GM19328 (cell line): ENCODE data around the gene CDK5.
"Not testable (repeated sequence)": the region's sequence is repeated elsewhere in the genome, so short reads cannot be mapped to it uniquely, and the experiment has no call there.

Experiments used
- ATAC-seq: cut with Tn5 transposase; IDR thresholded peaks from one replicate; pipeline ENCODE4 v1.9.1; 2021; ENCODE audit warnings: mild to moderate bottlenecking, moderate library complexity; ENCODE audit not compliant: unreplicated experiment

Gene CDK5

GRCh38 chr7:151035902-151036301 is 21.8 kb downstream of the CDK5 start:
- ATAC-seq = no peak

- no peak for ATAC-seq
Observed at GRCh38 chr7:151035026-151035717, 22.5 kb downstream of the CDK5 start.

DNA sequence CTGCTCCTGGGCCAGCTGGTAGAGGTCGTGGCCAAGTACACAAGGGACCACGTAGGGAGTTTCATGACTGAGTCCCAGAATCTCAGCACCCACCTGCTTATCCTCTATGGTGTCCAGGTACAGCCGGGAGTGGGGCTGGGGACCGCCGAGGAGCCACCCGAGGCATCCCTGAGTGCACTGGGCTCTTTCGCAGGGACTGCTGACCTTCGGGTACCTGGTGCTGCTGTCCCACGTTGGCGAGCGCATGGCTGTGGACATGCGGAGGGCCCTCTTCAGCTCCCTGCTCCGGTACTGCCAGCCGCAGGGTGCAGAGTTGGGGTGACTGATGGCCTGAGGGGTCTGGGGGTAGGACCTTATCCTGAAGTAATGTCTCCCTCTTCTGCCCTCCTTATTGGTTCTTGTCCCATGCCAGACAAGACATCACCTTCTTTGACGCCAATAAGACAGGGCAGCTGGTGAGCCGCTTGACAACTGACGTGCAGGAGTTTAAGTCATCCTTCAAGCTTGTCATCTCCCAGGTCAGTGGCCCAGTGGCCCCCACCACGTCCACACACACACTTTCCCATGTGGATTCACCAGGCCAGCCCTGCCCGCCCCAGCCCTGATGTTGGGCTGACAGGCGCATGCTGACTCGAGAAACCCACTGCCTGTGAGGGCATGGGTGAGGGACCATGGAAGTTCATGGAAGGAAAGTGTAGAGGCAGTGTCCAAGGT is 23.2 kb downstream of the CDK5 start:
- ATAC-seq = no peak

DNA sequence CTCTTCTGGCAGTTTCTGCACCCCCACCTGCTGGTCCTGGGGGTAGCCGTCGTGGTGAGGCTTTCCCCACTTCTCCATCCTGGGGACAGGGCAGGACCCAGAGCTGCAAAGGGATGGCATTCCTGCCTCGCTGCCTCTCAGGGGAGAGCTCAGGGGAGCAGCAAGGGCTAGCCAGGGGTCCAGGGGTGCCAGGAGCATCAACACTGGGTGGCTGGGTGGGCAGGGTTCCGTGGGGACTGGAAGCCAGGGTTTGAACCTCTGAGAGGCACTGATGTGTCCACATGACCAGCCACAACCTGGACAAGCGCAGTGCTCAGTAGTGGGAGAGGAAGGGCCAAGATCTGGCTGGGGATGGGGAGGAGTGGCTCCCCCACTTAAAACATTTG is 23.8 kb downstream of the CDK5 start:
- ATAC-seq = no peak

- no peak for ATAC-seq
Observed at GRCh38 chr7:151032936-151033863, 24.5 kb downstream of the CDK5 start.

GRCh38 chr7:151031011-151031410 is 26.7 kb downstream of the CDK5 start:
- ATAC-seq = no peak

DNA sequence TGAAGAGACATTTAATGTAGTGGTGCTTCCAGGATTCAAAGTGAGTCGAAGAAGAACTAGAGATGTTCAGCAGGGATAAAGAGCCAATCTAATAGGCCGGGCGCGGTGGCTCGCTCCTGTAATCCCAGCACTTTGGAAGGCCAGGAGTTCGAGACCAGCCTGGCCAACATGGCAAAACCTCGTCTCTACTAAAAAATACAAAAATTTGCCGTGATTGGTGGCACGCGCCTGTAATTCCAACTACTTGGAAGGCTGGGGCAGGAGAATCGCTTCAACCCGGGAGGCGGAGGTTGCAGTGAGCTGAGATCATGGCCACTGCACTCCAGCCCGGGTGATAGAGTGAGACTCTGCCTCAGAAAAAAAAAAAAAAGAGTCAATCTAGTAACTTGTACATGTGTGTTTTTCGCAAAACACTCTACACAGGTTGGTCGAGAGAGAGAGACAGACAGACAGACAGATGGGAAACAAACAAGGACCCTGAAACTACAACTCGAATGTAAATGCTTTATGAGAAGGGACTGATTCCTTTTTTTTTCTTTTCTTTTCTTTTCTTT is 28.7 kb downstream of the CDK5 start:
- ATAC-seq = no peak

DNA sequence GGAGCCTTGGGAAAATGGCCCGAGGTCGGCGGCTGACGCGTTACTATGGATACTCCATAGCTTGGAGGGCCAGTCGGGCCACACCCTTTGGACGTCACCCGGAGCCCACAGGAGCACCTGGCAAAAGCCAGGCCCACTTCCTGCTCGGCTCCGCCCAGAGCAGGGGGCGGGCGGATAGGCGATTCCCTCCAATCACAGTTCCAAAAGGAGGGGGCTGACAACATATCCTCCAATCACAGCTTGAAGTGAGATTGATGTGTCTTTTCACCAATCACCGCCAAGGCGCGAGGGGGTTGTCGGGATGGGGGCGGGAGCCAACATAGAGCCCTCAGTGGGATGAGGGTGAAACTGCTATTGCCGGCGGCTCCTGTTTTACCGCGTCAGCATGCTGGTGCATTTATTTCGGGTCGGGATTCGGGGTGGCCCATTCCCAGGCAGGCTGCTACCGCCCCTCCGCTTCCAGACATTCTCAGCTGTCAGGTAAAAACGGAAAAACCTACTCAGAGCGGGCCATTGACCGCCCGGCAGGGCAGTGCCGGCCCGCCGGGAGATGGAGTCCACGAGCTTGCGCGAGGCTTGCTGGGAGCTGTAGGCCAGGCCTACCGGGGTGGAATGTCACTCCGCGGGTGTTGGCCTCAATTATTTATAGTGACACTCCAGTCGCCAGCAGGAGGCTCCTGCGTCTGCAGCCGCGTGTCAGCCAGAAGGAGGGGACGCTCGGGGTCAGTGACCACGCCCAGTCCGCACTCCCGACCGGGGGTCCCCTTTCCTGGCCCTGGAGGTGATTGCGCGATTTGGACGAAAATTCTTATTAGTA is 29.4 kb downstream of the CDK5 start, which contains the start of gene ABCB8:
TSS of gene ABCB8 (plus strand) at position 320 of the 817 bp plus-strand sequence. CDS start at position 386, 66 bp downstream.
- peak; percentile 98 for ATAC-seq

- not testable (repeated sequence) for ATAC-seq
Observed at GRCh38 chr7:151027728-151028130, 30.0 kb downstream of the CDK5 start.

DNA sequence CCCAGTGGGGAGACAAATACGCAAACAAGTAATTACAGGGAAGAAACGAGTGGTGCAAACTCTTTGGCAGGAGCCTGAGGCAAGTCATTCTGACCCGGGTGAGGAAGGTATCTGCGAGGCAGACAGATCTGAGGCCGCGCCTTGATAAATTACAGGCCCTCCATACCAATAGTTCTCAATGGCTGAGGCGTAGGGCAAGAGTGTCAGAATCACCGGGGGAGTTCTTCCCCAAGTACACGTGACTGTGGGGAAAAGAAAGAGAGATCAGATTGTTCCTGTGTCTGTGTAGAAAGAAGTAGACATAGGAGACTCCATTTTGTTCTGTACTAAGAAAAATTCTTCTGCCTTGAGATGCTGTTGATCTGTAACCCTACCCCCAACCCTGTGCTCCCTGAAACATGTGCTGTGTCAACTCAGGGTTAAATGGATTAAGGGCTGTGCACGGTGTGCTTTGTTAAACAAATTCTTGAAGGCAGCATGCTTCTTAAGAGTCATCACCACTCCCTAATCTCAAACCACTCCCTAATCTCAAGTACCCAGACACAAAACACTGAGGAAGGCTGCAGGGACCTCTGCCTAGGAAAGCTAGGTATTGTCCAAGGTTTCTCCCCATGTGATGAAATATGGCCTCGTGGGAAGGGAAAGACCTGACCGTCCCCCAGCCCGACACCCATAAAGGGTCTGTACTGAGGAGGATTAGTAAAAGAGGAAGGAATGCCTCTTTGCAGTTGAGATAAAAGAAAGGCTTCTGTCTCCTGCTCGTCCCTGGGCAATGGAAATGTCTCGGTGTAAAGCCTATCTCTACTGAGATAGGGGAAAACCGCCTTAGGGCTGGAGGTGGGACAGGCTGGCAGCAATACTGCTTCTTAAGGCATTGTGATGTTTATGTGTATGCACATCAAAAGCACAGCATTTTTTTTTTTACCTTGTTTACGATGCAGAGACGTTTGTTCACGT is 30.6 kb downstream of the CDK5 start:
- not testable (repeated sequence) for ATAC-seq

DNA sequence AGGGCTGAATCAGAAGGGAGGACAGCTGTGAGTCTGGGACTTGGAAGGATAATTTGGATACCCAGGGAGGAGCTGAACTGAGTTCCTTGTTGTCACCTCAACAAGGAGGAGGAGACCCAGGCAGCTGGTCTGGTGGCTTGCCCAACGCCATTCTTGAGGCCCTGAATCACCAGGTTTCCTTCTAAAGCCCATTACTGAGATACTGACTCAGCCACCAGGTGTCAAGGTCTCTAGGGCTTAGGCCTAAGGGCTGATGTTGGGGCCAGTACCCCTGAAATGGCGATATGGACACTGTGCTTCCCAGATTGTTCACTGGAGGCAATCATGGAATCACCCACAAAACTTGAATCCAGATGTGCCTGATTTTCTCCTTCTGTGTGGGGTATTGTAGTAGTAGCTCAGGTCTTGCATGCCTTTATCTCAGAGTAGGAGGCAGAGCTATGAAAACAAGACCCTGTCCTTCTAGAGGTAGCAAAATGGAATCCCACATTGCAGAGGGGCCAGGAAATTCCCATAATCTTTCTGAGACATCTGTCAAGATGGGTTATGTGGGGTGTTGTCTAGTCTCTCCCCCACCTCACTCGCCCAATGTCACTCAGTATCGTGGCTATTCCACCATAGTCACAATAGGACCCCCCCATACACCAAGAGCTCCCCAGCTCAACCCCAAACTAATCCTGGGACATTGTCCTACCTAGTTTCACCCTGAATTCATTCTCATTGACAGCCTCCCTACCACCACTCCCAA is 31.6 kb downstream of the CDK5 start:
- ATAC-seq = no peak

DNA sequence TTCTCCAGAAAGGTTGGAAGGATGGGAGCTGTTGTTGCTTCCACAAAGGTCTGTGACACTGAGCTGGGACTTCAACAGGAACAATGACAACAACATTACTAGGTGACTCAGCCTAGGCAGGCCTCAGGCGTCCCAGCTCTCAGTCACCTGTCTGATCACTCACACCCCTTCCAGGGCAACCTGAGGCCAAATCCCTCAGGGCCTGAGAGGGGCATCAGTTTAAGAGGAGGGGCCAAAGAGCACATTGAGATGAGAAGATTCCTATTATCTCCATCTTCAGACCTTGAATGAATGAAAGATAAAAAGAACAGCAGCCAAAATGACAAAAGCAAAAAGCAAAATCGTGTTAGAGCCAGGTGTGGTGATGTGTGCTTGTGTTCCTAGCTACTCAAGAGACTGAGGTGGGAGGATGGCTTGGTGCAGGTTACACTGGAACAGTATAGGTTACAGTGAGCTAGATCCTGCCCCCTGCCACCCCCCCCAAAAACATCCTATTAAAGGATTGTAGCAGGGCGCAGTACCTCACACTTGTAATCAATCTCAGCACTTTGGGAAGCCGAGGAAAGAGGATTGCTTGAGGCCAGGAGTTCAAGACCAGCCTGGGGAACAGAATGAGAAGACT is 33.2 kb downstream of the CDK5 start, which contains the start of gene ATG9B:
TSS of gene ATG9B (minus strand) at position 60 of the 622 bp plus-strand sequence. CDS start 71 bp downstream, outside the sequence.
- ATAC-seq = no peak

- ATAC-seq = no peak
Observed at GRCh38 chr7:151023232-151023631, 34.5 kb downstream of the CDK5 start.

DNA sequence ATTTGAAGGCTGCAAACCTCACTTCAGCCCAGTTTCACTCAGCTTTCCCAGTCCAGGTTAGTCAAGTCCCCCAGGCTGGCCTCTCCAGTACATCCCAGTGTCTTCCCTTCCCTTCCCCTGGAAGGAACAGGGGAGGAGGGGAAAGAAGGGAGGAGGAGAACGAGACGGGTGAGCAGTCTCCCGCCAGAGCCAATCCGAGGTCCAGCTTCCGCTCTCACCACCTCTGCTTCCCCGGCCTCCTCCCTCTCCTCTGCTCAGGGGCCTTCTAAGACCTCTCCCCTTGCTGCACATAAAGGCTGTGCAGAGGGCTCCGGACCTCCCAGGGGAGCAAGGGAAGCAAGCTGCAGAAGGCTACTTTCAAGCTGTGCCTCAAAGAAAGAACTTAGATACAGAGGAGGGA is 37.5 kb downstream of the CDK5 start:
- ATAC-seq = no peak

DNA sequence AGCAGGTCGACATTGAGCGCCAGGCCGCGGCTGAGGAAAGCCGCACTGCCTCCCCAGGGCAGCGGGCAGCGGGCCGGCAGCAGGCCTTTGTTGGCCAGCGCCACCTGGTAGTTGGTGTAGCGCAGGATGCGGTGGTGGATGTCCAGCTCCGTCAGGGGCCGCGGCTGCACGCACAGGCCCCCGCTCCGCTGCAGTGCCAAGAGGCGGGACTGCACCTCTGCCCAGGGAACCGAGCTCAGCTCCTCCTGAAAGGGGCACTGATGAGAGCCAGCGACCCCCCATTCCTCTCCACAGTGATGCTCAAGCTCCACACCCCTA is 38.6 kb downstream of the CDK5 start:
- no peak for ATAC-seq

DNA sequence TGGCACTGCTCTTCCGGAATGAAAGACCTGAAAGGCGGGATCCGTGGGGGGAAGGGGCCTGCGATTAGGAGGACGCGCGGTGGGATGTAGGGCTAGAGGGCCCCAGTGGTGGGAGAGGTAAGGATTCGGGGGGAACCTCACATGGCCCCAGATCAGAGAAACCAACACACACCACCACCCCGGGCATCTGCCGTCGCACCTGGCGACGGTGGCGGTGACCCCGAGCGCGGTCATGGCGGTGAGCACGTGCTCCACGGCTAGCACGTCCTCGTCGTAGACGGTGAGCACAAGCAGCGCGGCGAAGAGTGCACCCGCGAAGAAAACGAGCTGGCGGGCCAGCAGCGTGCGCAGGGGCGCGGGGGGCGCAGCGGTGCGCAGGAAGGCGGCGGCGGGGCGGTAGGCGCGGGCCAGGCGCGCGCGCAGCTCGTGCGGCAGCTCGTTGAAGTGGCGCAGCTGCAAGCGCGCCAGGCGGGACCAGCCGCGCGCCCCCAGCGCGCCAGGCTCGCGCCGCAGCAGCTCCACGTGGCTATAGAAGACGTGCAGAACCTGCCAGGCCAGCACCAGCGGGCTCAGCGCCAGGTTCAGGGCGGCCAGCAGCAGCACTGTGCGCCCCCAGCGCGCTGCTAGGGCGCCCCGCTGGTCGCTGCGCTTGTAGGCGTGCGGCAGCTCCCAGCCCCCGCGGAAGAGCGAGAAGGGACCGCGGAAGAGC is 39.1 kb downstream of the CDK5 start:
- no peak for ATAC-seq

GRCh38 chr7:151017953-151018420 is 39.7 kb downstream of the CDK5 start:
- no peak for ATAC-seq
